Measurements from ENCODE around the gene RALGPS1.

The RALGPS1 gene

DNA sequence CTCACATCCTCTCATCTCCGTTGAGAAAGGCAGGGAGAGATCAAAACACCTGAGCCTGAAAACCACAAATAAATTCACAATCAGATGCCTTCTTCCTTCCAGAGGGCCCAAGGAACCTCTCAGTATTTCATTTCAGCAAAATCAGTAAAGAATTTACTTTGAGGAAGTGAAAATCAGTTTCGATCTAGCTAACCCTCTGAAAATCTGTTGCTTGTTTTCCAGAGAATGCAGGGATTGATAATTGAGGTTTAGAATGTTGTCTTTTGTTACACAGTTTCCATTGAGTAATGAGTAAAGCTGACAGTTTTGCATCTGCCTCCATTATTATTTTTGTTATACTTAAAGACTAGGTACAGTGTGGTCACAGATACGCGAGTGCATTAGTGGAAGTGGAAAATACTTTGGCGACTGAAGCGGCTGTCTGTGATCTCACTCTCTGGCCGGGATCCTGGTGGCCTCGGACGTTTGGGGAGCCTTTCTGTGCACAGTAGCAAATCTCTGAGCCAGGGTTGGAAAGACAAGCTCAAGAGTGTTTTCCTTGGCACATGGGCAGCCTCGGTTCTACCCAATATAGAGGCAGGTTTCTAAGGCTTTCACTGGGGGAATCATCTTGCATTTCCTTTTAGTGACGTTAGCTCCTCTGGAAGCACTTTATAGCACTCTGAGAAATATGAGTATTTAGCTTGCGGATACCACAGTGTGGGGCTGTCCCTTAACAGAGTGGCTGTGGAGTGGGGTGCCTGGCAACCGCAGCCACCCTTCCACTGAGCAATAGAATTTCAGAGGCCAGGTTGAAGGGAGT is 240.0 kb downstream of the RALGPS1 start:
- no peaks in the 10 kb centered on the region for H3K36me3 Mint-ChIP-seq (ENCODE audit: low read depth)
- H3K4me3 Mint-ChIP-seq: no peak overlapping the region
- peaks cover 6% of the 10 kb centered on the region for H3K4me1 Mint-ChIP-seq
- no peaks in the 10 kb centered on the region for H3K27me3 Mint-ChIP-seq (ENCODE audit: low read depth, poor library complexity)
- H3K27ac Mint-ChIP-seq: no peak overlapping the region
- no peaks in the 10 kb centered on the region for H3K9me3 Mint-ChIP-seq
- no peak for DNase-seq
- TF ChIP-seq, protein P1, sequence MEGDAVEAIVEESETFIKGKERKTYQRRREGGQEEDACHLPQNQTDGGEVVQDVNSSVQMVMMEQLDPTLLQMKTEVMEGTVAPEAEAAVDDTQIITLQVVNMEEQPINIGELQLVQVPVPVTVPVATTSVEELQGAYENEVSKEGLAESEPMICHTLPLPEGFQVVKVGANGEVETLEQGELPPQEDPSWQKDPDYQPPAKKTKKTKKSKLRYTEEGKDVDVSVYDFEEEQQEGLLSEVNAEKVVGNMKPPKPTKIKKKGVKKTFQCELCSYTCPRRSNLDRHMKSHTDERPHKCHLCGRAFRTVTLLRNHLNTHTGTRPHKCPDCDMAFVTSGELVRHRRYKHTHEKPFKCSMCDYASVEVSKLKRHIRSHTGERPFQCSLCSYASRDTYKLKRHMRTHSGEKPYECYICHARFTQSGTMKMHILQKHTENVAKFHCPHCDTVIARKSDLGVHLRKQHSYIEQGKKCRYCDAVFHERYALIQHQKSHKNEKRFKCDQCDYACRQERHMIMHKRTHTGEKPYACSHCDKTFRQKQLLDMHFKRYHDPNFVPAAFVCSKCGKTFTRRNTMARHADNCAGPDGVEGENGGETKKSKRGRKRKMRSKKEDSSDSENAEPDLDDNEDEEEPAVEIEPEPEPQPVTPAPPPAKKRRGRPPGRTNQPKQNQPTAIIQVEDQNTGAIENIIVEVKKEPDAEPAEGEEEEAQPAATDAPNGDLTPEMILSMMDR (IDR thresholded peaks at IDR 0.05): no peak

DNA sequence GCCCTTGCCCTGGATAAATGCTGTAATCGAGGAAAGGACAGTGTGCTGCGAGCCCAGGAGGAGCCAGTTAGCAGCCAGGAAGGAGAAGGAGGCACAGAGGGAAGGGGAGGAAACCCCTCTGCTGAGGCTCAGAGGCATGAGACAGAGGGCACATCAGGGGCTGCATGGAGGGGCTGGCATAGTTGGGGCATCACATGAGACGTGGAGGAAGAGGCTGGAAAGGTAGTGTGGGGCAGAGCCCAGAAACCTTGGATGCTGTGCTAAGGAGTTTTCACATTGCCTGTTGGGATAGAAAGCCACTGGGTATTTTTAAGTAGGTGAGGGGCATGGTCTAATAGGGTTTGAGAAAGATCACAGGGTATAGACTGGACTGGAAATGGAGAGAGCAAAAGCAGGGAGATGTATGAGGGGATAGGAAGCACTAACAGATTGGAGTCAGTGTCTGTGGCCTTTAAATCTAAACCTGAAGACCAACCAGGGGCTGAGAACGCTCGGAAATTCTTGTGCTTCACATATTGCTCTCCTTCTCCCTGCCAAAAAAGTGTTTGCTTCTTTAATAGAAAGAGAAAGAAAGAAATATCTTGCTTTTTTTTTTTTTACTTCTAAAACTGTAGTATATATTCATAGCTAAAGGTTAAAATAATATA is 240.9 kb downstream of the RALGPS1 start:
- Mint-ChIP-seq H3K4me1 (peaks cover 7% of the 10 kb centered on the region), H3K27ac (no peak overlapping the region)

DNA sequence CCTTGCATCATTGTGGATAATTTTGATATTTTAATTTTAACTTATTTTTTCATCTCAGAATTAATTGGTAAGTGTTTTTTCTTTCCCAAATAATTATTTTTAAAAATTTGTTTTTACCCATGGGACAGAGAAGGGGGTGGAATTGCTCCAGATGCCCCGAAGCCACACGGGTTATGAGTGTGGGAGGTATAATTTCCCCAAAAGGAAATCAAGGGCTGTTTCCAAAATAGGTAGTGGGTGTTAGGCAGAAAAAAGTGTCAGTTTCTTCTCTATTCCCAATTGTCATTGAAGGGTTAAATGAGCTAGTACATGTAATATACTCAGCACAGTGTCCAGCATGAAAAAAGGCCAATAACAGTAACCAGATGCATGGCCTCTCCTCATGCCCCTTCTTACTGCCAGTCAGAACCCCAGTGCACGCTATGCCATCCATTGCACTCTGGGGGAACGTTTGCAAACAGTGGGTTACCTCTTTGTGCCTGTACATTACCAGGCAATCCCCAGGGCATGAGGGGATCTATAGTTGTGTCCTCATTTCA is 244.3 kb downstream of the RALGPS1 start:
- TF ChIP-seq, protein P1 (IDR thresholded peaks at IDR 0.05): no peak
- no peaks in the 10 kb centered on the region for H3K9me3 Mint-ChIP-seq
- DNase-seq: no peak
- H3K4me3 Mint-ChIP-seq: no peak overlapping the region
- H3K4me1 Mint-ChIP-seq: peaks cover 7% of the 10 kb centered on the region
- no peaks in the 10 kb centered on the region for H3K36me3 Mint-ChIP-seq (ENCODE audit: low read depth)
- no peaks in the 10 kb centered on the region for H3K27me3 Mint-ChIP-seq (ENCODE audit: low read depth, poor library complexity)
- no peak overlapping the region for H3K27ac Mint-ChIP-seq

More for the DNA sequence above, 240.9 kb downstream of the RALGPS1 start:
- DNase-seq: no peak
- Mint-ChIP-seq H3K27me3 (ENCODE audit: low read depth, poor library complexity) (no peaks in the 10 kb centered on the region), H3K36me3 (ENCODE audit: low read depth) (no peaks in the 10 kb centered on the region), H3K9me3 (no peaks in the 10 kb centered on the region), H3K4me3 (no peak overlapping the region)
- TF ChIP-seq, protein P1 (IDR thresholded peaks at IDR 0.05): no peak

DNA sequence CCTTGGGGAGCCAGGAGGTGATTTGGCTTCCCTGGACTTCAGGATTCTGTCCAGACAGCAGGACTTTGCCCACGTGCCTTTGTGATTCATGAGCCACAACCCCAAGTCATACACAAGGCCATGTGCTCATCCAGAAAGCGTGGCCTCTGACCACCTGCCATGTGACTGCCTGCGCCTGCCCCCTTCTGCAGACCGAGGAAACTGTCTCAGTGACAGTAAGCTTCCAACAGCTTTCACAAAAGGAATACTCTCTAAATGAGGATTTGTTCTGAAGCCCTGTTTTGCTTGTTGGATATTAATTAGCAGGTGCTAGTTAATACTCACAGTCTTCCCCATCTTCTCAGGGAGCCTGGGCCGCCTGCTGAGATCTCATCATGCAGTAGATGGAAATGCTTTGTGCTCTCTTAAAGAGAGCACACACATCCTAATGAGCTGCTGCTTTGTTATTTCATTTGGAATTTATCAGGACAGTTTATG is 244.8 kb downstream of the RALGPS1 start:
- no peak overlapping the region for H3K4me3 Mint-ChIP-seq
- no peaks in the 10 kb centered on the region for H3K9me3 Mint-ChIP-seq
- no peaks in the 10 kb centered on the region for H3K36me3 Mint-ChIP-seq (ENCODE audit: low read depth)
- DNase-seq: no peak
- peaks cover 7% of the 10 kb centered on the region for H3K4me1 Mint-ChIP-seq
- TF ChIP-seq, protein P1 (IDR thresholded peaks at IDR 0.05): no peak
- no peak overlapping the region for H3K27ac Mint-ChIP-seq
- H3K27me3 Mint-ChIP-seq (ENCODE audit: low read depth, poor library complexity): no peaks in the 10 kb centered on the region

DNA sequence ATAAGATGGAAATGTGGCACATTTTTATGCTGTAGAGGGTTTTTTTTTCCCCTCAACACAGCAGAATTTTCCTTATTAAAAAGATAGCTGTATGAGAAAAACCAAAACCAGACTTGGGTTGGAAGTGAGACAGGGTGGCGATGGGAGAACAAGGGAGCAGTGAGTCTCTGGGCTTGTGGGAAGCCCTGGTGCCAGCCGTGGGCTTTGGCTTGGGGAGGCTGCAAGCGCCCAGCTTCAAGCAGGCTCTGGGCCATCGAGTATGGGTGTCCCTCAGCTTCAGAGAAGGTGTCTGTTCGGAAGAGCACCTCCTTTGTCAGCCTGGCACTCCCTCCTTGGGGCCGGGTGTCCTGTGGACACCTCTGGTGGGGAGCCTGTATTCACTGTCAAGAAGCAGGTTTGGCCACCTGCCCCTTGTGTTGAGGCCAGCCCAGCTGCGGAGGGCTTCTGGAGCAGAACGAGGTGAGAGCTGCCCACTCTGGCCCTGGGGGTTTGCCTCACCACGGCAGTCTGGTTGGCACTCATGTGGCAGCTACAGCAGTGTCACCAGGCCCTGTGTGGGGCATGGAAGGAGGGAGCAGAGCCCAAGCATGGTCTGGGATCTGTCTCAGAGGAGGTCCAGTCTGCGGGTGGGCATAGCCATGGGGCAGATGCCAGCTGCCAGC is 245.5 kb downstream of the RALGPS1 start:
- Mint-ChIP-seq H3K27ac (no peak overlapping the region), H3K9me3 (no peaks in the 10 kb centered on the region), H3K27me3 (ENCODE audit: low read depth, poor library complexity) (no peaks in the 10 kb centered on the region), H3K4me1 (peaks cover 7% of the 10 kb centered on the region), H3K4me3 (no peak overlapping the region), H3K36me3 (ENCODE audit: low read depth) (no peaks in the 10 kb centered on the region)
- TF ChIP-seq, protein P1 (IDR thresholded peaks at IDR 0.05): no peak
- DNase-seq: no peak

Data from nephron progenitor cell (in vitro differentiated cells).